T-helper 2 cell treated with Interferon-gamma antibody and Interleukin-4, amounts not matched to agents 100 ng/mL and 5 ng/mL, for 36 hours (primary cell): Measurements from ENCODE around the gene PEX10. TPM values are rescaled to one million over a fixed set of nuclear protein-coding genes. Genes with fewer than 3 reads are reported as not detected.

Experiments
- intact Hi-C: fragments of 100-400 bp; cut with micrococcal nuclease; formaldehyde crosslinking; loops from one replicate; pipeline ENCODE4 v1.15.1; 2023
- total RNA-seq: library from RNA; stranded (reverse); gene quantifications from 2 replicates; pipeline ENCODE4 v1.2.3, GENCODE V29; 2022

Gene PEX10
- total RNA-seq, 1 donor from 2014 or later, result 12.6 TPM

DNA sequence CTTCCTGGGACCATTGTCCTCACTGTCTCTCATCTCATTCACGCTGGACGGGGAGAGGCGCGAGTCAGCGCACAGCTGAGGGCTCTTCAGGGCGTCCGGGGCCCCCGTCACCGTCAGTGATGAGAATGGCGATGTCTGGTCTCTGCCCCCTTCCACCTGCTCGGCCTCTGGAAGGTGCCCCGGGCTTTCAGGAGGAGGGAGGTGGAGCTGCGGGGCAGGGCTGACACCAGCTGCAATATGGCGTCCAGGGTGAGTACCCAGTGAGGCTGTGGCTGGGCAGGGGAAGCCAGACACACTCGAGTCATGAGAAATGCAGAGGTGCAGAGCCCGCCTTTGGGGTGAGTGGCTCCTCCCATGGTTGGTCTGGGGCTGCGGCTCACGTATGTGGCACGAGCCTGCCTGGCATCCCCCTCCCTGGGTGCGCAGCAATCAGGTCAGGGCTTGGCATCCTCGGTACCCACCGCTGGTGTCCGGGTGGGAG, 36.1 kb downstream of the PEX10 start:
- intact Hi-C loops, result no loop called here

DNA sequence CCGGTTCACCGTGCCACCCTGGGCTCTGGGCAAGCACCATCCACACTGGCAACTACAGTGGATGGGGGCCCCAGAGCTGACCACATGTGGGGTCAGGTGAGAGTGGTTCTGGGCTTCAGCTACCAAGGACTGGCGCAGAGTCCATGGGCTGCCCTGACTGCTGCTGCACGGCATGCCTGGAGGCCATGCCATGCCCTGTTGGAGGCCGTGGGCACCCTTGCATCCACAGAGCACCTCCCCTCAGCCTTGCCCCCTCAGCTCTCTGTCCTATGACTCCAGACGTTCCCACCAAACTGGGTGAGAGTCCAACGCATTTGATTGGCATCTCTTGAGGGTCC, 36.5 kb downstream of the PEX10 start:
- intact Hi-C loops, result no loop called here

DNA sequence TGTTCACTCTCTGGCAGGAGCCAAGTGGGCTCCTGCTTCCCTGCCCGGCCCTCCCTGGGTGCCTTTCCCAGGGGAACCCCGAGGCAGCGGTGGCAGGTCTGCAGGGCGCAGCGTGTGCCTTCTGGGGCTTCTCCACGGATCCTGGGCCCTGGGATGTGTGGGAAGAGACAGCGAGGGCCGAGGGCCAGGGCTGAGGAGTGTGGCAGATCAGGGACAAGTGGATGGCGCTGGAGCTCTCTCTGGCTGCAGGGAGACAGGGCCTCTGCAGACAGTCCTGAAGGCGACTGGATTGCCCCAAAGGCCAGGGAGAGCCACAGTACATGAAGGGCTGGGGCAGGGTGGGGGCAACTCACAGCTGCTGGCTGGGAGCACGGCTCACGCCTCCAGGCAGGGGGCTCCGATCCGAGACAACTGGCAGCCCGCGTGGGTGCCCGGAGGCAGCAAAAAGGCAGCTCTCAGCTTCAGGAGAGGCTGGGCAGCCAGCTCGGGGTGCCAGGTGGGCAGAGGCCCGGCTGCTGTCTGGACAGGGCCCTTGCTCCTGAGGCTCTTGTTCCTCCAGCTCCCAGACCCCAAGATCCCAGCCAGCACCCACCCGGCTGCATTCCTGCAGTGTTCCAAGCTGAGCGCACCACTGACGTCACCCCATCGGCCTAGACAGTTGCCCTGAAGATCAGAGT, 37.0 kb downstream of the PEX10 start:
- intact Hi-C loops, result no loop called here

DNA sequence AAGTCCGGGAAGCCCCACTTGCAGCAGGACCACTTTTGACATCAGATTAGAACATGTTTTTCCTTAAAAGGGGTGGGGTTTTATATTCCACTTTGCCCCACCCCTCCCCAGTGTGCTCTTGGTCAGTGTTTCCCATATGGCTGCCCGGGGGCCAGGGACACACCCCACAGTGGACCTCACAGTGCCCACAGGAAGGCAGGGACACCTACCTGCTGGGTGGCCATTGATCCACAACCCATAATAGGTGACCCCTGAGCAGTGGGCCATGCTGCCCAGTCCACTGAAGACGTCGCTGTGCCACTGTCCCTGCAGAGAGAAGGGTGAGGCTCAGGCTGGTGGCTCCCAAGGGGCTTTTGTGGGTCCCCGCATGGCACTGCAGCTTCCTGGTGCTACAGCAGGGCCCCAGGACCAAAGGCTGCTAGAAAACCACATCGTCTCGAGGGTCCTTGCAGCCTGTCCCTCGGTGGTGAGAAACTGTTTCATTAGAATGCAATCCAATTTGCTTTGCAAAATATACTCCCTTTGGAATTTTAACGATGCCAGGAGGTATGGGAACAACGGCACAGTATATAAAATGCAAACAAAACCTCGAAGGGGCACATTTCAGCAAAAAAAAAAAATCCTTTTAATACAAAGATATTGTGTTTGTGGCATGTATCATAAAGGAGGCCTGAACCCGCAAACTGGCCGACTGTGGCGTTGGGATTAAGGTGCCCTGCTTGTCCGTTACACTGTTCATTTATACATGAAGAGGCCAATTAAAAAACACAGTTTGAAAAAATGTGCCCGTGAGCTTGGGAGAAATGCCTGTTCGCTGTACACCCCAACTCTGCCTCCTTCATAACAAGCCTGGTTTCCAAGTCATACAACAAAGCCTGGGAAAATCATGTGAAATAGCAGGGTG, 37.9 kb downstream of the PEX10 start:
- intact Hi-C loops, result no loop called here

DNA sequence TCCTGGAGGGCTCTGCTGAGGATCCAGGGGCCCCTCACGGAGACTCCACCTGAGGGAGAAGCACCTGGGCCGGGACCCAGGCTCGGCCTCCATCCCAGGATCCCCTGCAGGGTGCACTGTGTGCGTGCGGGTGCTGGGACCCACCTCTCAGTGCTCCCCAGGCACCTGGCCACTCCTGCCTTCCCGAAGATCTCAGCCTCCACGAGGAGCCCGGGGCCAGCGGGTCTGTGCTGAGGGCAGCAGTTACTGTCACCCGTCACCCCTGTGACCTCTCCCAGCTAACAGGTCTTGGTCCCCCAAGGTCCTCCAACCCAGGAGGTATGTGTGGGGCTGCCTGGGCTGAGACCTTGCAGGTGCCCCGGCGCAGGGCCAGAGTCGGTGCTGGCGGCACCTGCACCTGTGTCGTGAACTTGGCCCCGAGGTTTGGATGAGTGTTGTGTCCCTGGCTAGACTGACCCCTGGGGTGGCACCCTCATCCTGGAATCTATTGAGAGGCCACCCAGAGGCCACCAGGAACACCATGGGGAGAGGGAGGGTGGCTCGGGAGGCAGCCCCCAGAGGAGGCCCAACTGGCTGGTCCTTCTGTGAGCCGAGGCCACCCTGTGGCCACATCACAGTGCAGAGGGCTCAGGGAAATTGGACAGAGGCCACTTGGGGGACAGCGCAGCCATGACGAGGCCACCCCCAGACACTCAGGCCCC, 38.7 kb downstream of the PEX10 start:
- intact Hi-C loops, result no loop called here

DNA sequence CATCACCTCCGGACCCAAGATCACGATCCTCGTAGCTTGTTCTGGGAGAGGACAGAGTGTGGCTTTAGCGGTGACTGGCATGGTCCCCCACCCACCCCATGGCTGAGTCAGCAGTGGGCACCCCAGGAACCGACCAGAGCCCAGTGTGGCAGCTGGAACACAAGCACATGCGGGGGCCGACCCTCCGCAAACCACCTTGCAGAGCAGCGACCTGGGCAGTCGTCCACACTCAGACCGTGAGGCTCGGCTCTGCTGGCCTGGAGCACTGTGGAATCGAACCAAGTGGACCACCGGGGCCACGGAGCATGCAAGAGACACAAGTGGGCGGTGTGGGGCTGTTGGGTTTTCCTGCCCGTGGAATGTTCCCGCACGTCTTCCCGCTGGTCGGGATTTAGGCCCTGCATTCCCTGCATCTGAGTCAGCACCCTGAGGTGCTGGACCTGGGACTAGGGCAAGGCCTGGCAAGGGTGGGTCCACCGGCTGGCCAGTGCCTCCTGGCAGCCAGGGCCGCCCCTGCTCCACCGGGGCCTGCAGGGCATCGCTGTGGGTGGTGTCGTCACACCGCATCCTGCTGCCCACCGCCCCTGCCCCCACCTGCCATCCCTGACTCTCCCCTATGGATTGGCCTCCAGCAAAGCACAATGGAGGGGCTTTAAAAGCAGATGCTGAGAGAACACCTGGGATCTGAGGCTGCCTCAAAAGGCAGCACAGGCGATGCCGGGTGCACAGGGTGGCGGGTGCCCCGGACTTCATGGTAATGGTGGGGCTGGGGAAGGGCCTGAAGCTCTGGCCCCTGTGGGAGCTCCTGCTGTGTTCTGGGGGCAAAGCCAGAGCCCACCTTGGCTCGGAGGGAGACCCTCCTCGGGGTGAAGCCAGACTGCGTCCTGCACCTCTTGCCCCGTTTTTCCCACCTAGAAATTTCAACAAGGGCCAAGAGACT, 39.5 kb downstream of the PEX10 start:
- intact Hi-C loops, result no loop called here

DNA sequence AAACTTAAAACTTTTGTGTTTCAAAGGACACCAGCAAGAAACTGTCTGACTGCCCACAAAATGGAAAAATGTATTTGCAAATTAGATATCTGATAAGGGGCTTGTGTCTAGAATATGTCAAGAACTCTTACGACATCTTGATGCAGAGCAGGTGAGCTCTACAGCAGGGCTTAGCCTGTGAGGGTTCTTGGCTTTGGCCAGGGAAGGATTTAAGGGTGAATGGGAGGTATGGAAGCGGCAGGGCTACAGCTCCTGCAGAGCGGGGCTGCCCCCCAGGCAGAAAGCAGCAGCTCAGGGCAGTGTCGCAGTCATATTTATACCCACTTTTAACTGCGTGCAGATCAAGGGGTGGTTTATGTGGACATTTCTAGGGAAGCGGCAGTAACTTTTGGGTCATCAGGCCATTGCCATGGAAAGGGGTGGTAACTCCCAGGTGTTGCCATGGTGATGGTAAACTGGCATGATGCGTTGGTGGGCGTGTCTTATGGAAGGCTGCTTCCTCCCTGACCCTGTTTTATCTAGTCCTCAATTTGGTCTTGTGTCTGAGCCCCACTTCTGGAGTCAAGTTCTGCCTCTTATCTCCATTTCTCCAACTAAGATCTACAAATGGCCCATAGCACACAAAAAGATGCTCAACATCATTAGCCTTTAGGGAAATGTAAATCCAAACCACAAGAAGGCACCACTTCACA, 44.2 kb downstream of the PEX10 start:
- intact Hi-C loops, result no loop called here

DNA sequence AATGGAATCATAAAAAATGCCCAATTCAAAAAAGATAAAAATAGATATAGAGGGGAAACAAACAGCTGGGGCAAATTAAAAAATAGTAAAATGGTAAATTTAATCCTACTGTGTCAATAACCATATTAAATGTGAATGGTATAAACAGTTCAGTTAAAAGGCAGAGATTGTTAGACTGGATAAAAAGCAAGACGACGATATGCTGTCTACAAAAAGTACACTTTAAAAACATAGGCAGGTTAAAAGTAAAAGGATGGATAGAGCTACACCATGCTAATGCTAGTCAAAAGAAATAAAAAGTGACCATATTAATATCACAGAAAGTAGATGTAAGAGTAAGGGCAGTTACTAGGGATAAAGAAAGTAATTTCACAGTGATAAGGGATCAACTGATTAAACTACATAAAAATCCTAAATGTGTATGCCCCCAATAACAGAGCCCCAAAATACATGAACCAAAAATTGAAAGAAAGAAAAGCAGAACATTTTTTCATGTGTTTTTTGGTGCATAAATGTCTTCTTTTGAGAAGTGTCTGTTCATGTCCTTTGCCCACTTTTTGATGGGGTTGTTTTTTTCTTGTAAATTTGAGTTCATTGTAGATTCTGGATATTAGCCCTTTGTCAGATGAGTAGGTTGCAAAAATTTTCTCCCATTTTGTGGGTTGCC, 48.4 kb downstream of the PEX10 start:
- intact Hi-C loops, result no loop called here

DNA sequence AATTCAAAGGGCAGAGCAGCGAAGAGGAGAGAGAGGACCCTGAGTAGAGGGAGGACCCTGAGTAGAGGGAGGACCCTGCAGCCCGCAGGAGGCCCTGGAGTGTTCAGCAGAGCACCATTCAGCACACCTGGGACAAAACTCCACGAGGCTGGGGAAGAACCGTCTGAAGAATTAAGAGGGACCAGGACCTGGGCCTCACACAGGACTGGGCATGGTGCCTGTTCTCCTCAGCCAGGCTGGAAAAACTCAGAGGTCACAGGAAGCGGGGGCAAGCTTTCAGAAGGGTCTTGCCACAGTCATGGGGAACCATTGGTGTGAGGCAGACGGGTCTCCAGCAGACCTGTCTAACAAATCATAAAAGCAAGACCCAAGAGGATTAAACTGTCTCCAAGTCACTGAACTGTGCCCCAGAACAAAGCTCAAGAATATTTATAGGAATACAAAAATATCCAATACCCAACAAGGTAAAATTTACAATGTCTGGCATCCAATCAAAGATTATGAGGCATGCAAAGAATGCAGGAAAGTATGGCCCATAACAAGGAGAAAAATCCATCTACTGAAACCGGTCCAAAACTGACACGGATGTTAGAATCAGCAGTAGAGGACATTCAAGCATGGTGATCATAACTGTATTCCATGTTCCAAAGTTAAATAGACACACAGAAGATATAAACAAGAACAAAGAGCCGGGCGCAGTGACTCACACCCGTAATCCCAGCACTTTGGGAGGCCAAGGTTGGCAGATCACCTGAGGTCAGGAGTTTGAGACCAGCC, 51.6 kb downstream of the PEX10 start:
- intact Hi-C loops, result no loop called here

DNA sequence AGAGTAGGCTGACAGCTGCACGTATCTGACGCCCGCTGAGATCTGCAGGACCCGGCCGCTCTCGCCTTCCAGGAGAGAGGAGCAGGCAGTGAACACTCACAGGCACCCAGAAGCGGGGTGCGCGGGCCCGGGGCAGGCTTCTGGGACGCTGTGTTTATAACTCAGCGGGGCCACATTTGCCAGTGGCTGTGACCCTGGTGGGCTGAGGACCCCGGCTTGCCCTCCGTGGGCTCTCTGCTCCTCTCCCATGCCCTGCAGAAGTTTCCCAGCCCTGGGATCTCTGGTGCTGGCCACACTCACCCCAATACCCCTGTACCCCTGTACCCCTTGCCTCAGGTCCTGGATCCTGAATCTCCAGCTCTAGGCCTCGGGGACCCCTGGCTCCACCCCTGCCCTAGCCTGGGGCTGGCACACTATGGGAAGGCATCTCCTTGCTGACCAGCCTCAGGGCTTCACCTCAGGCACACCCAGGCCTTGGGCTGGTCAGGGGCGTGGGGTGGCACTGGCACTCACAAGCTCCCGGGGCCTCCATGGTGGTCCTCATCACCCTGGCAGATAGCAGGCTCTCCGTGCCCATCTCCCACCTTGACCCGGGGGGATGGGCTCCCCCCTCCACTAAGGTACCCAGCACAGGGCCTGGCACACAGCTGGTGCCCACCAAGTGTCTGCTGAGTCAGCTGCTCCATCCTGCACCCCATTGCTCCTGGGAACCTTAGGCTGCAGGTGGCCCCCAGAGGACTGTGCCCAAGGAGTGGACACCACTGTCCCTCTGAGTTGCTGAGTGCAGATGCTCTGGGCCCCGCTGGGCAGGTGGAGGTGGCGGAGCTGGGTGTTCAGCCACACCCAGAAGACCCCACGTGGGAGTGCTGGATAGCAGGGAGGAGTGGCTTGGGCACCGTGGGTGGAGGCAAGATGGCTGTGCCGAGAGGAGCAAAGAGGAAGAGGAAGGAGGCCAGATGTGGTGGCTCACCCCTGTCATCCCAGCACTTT, 53.4 kb downstream of the PEX10 start:
- intact Hi-C loops, result no loop called here

DNA sequence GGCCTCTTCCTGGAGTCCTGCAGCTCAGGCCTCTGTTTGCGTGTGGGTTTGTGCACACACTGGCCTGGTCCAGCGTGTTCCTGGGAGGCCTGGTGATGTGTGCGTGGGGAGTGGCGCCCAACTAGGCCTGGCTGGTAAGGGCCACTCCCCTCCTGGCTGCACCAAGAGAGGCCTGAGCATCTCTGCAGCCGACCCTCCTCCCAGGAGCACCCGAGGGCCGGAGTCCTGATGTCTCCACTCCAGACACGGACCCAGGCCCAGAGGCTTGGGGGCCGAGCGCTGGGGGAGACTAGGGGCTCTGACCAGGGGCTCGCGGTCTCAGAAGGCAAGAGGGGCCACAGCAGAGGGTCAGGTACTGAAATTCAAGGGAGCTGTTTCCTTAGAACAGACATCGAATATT, 54.3 kb downstream of the PEX10 start:
- intact Hi-C loops, result no loop called here

DNA sequence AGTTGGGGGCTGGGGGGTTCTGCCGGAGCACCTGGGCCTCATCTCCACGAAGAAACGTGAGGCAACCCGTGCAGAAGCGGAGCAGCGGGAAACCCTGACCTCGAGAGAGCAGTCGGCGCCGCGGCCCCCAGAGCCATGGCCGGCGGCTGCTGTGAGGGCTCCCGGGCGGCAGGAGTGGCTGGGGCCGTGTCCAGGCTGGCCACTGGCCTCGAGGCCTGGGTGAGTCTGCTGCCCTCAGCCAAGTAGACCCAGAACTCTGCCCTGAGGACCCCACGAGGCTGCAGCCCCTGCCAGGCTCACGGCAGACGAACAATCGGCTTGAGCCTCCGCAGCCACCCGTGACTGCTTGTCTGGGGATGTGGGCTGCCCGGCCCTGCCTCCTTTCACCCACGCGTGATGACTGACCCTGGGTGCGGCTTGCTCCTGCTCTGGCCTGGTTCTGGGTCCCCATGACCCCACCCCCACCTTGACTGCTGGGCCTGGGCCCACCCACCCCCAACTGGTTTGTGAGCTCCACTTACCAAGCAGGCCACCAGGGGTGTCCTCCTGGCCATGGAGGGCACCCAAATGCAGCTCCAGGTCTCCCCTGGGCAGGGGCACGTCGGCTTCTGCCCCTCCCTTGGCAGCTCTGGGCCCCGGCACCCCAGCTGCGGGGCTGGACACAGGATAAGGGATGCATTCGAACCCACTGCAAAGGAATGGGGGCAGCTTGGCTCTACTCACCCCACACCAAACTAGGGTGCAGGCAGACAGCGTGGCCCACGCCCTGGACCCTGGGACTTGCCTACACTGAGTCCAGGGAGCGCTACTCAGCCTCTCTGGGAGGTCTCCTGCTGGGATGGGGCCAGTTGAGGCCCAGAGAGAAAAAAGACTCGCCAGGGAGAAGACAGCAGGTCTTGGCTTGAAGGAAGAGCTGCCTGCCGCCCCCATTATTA, 55.2 kb downstream of the PEX10 start:
- intact Hi-C loops, result no loop called here

DNA sequence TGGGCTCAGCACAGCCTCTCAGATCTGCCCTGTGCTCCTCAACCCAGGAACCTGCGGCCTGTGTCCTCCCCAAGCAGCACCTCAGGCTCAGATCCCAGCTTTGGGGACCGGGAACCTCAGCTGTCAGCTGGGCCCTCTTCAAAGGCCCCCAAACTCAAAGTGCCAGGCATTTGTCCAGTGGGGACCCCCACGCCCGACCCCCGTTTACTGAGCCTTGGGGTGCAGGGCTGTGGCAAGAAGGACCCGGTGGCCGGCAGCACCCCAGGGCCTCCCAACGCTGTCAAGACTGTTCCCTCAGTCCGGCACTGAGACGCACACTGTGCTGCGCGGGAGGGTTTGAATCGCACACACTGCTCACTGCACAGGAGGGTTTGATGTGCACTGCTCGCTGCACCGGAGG, 56.0 kb downstream of the PEX10 start:
- intact Hi-C loops, result no loop called here

DNA sequence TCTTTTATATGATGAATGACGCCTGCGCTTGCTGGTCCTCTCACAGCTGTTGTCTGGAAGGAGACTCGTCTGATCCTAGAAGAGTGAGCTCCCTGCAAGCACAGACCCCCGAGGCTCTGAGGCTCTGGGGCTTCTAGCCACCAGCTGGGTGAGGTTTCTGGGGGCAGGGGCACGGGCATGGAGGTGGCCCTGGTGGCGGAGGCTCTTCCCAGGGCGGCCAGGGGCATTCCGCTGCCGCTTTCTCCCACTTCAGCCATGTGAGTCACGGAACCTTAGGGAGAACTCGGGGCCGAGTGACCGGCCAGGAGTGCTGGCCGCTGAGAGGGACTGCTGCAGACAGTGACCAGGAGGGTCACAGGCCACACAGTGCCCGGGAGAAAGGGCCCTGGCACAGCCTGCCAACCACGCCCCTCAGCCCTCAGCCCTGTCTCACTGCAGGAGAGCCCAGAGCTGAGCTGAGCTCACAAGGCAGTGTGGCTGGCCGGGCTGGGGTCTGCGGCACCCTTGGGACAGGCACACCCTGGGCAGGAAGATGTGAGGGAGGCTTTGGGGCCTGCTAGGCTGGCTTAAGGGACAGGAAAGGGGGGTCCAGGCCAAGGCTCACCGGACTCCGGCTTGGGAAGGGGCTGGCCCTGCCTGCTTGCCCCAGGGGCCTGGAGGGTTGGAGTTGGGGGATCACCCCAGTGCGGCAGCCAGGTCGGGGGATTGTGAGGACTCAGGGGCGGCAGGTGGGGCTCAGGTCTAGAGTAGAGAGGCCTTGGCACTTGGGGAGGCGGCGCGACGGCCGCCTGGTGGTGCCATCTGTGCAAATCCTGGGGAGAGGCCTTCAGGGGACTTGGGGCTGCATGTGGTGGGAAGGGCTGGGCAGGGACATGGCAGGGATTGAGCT, 56.7 kb downstream of the PEX10 start:
- intact Hi-C loops, result no loop called here

DNA sequence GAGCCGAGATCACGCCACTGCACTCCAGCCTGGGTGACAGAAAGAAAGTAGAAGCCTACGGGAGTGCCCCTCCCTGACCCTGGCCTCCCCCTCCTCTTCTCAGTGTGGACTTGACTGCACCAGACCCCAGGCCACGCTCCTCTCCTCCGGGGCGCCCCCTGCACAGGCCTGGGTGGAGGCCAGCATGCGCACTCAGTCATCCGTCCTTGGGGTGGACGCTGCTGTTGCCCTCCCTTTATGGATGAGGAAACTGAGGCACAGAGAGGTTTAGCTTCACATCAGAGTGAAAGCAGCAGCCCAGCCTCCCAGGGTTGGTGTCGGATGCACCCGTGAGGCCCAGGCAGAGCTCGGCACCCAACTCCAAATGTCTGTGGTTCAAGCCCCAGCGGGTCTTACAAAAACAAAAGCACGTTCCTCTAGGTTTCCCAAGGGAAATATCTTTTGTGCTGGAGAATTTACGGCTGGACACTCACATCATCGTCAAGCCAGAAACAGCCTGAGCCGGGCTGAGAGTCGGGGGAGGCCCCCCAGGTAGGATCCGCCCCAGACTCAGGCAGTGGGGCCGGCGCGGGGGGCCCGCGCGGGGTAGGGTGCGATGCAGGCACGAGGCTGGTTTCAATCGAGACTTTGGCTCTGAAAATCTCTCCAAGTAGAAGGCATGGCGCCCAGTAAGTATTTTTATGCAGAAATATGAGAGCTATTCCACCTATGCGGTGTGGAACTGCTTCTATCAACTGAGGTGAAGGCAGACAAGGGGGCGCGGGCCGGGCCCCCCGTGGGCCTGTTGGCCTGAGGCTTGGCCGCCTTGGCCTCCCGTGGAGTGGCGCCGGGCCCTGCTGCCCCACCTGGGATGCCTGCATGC, 57.6 kb downstream of the PEX10 start:
- intact Hi-C loops, result no loop called here
